HG02852 (cell line): Measurements from ENCODE around the gene RPLP2.

Experiments used
- ATAC-seq: cut with Tn5 transposase; IDR thresholded peaks from one replicate; pipeline ENCODE4 v1.9.1; 2021; ENCODE audit warnings: mild to moderate bottlenecking, moderate library complexity; ENCODE audit not compliant: unreplicated experiment

The RPLP2 gene

DNA sequence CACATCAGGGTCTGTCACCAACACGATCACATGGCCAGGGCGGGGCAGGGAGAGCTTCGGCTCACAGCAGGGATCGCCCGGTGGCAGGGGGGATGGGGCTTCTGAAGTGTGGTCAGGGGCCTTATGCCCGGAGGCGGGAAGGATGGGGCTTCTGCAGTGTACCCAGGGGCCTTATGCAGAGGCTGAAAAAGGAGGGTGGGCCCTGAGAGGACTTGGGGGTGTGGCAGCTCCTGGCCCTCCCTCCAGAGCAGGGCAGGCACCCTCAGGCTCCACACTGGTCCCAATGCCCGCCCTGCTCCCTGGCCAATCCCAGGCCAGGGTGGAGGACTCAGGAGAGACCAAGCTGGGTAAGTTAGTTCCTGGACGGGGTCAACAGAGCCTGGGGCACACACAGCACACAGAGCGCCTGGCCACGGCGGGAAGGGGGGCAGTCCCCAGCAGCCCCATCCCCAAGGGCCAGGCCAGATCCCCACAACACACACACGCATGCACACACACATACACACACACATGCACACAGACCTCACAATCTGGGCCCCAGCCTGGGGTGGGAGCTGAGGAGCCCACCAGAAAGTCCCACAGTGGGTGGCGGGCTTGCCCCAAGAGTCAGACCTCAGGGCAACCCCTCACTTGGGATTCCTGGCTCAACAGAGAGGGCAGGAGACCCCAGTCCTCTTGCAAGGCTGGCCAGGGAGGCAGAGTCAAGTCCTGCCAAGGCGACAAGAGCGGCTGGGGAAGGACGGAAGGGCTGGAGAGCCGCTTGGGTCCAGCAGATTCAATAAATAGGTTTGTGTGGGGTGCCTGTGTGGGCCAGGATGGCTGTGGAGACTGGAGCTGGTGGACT, 18.8 kb upstream of the RPLP2 start:
- no peak for ATAC-seq

DNA sequence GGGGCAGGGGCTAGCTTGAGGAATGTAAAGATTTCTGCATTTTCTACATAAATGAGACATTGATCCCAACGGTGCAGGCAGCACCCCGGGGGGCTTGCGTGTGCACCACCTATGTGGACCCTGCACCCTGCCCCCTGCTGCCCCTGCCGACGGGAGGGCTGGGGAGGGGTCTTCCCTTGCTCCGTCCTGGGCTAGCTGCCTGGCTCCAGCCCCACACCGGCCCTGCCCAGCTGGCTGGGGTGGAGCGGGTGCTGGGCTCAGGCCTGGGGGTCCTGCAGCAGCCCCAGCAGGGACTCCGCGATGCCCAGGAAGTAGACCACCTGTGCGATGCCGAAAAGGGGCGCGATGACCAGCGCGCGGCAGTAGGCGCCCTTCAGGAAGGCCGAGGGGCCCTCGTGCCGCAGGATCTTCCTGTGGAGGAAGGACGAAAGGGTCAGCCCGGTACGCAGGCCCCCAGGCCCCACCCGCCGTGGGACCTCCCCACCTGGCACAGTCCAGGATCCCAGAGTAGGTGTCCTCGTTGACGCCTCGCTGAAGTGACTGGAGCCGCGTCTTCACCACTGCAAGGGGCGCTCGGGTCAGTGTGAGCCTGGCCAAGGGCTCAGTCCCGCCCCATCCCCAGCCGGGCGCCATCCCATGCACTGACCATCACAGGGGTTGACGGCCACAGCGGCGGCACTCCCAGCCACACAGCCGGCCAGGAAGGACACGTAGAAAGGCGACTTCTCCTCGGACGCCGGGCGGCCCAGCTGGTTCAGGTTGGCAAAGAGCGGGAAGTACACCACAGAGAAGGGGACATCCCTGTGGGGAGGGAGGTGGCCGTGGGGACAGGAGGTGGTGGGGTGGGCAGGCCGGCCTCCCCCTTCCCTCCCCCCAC, 17.9 kb upstream of the RPLP2 start:
- ATAC-seq: no peak

DNA sequence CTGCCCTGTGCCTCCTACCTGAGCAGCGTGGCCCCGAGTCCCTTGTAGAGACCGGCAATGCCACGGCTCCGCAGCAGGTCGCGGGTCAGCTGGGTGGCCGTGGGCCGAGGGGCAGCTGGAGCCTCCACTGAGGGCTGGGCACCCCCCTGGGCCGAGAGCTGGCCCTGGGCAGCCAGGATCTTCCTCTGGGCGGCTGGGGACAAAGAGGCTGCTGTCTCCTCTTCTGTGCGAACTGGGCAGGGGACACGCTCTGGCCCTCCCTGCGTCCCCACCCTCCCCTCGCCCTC, 17.3 kb upstream of the RPLP2 start:
- no peak for ATAC-seq

DNA sequence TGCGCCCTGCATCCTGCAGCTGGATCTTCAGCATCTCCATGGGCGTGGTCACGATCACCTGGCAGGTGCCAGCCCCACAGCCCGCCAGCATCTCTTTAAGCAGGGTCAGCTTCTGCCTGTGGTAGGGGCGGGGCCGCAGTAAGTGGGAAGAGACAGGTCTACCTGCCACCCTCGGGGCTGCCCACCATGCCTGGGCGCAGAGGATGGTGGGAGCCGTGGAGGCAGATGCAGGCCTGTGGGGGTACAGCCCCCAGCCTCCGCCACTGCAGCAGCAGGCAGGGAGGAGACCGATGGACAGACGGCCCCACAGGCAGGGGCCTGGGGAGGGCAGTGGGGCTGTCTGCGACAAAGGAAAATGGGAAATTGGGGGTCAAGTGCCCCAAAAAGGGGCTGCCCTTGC, 16.9 kb upstream of the RPLP2 start:
- no peak for ATAC-seq

DNA sequence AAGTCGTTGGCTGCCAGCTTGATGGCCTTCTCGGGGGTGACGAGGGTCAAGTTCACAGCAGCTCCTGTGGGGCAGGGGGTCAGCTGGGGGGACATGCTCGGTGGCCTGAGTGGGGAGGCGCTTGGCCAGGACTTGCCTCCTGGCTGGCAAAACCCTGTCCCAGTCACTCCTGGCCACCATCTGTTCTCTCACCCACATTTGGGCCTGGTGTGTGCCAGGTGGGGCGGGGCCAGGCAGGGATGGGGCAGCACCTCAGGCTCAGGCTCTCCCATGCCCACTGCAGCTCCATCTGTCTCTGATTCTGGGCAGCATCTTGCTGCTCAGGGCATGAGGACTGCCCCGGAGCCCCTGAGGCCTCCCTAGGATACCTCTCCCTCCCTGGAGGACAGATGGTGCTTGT, 16.2 kb upstream of the RPLP2 start:
- no peak for ATAC-seq

DNA sequence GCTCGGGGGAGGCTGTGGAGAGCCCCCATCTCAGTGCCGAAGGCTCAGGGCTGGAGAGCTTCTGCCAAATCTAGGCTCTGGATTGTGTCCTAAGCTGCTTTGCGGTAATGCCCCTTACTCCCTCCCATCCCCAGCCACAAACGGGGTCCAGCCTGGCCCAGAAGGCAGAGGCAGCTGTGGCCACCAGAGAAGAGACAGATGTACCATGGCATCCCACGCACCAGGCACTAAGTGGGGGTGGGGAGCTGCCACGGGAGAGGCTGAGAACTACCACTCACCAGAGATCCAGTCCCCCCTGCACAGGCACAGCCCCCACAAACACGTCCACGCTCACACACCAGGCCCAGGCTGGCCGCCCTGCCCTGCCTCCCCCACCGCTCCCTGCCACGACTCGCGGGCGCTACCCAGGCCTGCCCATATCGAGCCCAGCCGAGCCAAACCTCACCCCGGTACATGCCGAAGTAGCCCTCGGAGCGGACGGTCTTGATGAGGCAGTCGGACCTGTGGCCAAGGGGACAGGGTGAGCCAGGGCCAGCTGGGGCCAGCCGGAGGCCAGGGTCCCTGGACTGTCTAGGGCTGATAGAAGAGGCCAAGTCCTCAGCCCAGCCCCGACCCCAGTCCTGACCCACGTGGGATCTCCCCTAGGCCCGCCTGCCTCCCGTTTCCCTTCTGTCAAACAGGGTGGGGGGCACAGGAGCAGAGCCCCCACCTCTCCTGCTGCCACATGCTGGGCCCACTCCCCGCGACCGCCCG, 15.6 kb upstream of the RPLP2 start:
- no peak for ATAC-seq

DNA sequence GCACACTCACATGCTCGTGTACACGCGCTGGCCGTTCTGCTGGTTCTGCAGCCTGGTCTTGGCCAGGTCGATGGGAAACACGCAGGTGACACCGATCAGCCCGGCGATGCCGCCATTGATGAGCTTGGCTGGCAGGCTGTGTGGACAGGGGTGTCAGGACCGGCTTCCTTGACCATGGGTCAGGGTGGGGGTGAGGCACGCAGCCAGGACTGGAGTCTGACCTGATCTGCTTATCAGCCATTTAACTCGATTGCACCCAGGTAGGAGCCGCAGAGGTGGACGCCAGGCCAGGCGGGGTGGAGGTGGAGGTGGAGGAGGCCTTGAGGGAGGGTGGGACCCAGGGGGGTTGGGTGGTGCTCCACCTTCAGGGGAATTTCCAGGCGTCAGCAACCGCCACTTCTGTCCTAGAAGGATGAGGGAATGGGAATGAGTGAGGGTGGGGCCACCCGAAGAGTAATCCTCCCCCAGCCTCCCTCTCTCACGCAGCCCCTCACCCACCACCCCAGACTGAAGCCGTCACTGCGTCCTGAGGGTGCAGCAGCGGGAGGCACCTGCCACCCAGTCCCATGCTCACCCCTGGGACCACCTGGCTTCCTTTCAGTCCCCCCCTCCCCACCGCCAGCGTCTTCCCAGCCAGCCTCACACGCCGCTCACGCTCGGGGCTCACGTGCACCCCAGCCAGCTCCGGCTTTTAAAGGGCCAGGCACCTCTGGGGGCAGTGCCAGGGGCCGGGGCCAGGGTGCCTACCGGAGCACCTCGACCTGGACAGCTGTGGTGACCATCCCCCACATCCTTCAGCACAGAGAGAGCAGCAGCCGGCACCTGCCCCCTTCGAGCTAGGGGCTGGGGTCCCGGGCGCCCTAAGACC, 14.8 kb upstream of the RPLP2 start:
- ATAC-seq: no peak

DNA sequence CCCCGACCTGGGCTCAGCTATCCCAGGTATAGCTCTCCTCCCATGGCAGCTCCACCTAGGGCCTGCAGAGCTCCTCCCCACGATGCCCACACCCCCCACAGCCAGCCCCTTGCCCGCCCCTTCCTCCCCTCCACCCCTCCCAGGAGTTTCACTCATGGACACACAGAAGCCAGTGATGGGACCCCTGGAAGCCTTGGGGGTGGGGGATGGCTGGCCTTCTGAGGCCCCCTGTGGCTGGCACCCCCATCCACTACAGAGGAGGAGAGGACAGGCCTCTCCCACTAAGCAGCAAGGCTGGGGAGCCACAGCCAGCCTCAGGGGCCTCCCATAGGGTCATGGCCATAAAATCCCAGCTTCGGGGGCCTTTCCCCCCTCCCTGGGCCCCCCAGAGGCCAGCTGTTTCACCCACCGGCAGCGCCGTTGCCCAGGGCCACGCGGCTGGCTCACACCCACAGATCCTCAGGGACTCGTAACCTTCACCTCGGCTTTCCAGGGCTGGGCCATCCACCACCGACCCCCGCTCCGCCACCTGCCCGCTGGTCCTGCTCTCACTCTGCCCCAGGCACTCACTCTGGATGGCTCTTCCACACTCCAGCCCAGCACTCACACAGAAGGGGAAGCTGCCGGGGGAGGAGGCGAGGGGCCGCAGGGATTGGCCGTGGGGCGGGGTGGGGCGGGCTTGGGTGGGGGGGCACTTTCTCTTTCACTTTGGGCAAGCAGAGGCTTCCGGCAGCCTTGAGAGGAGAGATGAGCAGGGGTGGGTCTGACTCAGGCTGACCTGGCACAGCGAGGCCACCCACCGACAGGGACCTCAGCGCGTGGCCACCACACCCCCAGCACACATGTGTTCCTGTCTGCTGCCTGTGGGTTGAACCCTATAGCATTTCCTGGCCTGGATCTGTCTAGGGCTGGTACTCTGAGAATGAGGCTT, 13.9 kb upstream of the RPLP2 start:
- no peak for ATAC-seq

DNA sequence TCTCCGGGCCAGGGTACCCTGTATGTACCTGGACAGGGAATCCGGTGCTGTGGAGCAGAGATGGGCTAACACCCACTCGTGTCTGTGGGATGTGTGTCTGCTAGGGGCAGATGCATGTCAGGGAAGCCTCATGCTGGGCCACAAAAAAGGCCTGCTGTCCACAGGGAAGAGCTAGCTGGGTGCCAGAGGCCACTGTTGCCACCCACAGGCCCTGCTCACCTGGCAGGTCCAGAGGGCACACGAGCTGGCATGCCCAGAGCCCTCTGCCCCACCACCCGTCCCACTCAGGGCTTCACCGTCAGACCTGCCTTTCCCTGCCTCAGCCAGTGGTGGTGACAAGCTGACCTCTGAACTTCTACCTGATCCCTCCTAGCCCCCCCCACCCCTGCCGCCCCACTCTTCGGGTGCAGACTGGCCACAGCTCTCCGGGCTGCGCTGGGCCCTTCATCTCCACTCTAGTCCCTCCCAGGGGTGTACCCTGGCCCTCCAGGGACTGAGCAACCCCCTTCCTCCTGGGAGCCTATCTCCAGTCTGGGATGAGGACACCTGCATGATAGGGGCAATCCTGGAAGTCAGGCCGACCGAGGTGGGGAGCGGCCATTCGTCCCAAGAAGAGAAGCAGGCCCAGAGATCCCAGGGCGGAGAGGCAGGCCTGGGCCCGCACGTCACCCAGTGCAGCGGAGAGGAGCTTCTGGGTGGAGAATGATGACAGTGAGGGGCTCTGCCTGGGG, 13.0 kb upstream of the RPLP2 start:
- no peak for ATAC-seq

DNA sequence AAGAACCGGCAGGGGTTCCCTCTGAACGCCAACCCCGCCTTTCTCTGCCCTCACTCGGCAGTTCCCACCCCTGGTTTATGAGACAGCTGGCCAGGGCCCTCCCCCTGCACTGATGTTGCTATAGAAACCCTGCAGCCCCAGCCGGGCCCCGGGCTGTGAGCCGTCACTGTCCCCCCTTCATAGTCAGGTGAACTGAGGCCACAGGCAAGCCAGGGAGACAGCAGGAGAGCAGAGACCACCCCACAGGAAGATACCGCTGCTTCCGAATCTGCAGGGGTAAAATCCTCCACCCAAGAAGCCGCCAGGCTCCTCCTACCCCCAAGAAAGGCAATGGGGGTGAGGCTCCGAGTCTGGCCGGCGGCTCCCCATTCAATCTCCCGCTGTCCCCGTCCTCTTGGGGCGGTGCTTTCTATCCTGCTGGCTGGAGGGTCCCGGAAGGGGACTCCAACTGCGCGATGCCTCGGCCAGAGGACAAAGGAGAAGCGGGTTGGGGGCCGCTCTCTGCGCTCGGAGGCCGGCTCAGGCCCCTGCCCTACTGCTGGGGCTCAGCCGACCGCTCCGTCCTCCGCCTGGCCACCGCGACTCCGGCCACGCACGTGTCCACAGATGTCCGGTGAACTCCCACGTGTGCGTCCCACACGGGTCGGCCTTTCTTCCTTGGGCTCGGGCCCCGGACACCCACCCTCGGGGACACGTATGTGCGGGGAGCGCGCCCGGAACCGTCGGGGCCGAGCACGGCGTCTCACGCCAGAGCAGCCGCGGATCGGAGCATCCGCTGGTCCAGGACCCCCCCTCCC, 12.3 kb upstream of the RPLP2 start:
- ATAC-seq: peak; percentile 41

DNA sequence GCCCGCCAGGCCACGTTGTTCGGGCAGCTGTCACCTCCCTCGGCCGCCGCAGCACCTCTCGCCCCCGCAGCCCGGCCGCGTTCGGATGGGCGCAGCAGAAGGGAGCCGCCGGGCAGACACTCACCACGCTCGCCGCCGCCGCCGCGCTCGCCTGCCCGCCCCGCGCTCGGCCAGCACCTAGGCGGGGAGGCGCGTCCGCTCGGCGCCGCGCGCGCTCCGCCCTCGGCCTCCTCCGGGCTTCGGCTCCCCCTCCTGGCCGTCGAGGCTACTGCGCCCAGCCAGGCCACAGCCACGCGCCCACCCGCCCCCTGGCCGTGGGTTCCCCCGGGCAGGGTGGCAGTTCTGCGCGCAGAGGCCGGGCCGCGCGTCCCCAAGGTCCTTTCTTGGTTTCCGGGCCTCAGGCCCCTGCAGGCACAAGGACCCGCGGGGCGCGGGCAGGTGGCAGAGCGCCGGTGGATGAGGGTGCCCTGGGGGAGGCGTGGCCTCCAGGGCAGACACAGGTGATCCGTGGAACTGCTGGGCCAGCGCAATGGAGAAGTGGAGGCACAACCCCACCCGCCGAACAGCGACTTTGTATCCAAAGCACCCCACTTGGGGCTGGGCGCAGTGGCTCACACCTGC, 11.6 kb upstream of the RPLP2 start, which contains the start of gene SLC25A22:
SLC25A22 (minus strand) TSS at position 189 of the 621 bp plus-strand sequence. CDS start 3,275 bp downstream, outside the sequence.
- peak; percentile 64 for ATAC-seq

DNA sequence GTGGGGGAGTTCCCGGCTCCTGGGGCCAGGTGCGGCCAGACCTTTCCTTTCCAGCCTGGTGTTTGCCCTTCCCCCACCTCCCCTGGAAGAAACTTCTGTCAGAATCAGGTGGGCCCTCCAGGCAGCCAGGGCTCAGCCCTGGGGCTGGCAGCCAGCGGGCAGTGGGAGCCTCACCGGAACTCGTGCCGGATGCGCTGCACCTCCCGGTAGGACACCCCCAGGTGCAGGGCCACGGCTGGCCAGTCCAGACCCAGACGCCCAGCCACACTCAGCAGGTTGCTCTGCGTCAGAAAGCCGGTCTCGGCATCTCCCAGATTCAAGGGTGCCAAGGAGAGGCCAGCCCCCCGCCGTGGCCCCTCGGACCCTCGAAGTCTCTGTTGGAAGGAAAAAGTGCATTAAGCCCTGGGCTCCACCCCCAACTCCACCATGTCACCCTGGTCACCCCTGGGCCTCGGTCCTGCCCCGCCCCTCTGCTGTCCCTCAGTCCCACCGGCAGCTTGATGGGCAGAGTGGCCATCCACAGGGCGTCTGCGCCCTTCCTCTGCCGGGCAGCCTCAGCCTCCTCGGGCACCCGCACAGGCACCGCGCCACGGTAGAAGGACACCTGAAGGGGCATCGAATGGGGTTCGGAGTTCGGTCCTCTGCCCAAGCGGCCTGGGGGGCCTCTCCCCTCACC, 10.0 kb upstream of the RPLP2 start:
- no peak for ATAC-seq

DNA sequence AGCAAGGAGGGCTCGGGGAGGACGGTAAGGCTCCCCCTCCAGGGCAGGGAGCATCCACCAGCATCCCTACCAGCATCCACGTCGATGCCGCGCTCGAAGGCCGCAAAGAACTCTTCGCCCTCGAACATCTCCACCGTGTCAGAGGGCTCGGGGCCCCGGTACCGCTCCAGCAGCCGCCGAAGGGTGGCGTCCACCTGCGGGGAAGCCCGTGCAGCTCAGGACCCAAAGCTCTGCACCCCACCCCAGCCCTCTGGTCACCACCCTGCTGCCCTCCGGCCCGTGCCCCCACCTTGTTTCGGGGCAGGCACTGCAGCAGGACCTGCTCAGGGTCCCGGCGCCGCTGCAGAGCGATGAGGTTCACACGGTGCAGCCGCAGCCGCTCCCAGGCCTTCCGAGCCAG, 9.3 kb upstream of the RPLP2 start:
- ATAC-seq: no peak

DNA sequence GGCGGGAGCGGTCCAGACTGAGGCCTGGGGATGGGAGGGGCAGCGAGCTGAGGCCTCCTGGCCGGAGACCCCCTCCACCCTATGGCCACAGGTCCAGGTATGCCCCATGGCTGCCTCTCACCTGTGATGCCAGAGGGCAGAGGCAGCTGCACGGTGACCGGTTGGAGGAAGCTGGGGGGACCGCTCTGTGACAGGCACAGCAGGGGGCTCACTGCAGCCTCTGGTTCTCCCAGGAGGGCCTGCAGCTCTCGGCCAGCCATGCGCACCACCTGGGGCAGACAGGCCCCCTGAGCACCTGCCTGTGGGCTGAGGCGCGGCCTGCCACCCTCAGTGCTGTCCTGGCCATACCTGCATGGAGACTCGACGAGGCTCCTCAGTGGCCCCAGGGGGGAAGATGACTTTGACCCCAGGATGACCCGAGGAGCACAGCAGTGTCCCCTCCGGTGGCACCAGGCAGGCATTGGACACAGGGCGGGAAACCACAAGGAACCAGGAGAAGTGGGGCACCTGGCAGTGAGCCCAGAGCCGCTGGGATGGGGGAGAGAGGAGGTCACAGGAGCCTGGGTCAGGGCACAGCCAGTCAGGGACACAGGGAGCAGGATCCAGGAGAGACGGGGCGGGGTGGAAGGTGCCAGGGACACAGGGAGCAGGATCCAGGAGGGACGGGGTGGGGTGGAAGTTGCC, 8.5 kb upstream of the RPLP2 start:
- ATAC-seq: no peak

DNA sequence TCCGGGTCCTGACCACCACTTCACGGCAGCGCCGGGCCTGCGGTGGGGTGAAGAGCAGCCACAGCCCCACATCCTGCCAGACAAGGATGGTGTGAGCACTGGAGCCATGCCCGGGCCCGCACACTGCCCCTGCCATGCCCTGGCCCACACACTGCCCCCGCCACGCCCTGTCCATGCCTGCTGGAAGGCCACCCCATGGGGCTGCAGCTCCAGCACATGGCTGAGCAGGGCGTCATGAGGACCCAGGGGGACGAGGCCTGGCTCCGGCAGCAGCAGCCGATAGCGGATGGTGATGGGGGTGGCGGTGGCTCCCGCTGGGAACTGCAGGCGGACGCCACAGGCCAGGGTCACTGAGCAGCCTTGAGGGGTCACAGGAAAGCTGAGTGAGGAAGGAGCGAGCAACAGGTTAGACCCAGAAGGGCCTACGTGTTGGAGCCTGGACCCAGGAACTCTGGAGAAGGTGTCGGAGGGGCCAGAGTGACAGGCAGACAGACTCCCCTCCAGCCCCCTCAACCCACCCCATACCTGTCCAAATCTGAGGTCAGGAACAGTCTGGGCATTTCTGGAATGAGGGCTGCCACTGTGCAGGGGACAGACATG, 7.6 kb upstream of the RPLP2 start:
- ATAC-seq: no peak
